SH-SY5Y (cell line): ENCODE measurements around the gene TRPM2.

ENCODE experiments used
- GATA2 ChIP-seq: IDR thresholded peaks from 2 replicates; pipeline ENCODE4 v1.6.1; 2011; ENCODE audit warnings: mild to moderate bottlenecking, low read depth, low read length
- GATA3 ChIP-seq: IDR thresholded peaks from 2 replicates; pipeline ENCODE4 v1.6.1; 2011; ENCODE audit warnings: low read depth, mild to moderate bottlenecking, low read length, moderate library complexity

The TRPM2 gene

GRCh38 chr21:44423941-44424607 is 70.7 kb downstream of the TRPM2 start:
- TF ChIP-seq GATA2 = no peak
- no peak for TF ChIP-seq GATA3

DNA sequence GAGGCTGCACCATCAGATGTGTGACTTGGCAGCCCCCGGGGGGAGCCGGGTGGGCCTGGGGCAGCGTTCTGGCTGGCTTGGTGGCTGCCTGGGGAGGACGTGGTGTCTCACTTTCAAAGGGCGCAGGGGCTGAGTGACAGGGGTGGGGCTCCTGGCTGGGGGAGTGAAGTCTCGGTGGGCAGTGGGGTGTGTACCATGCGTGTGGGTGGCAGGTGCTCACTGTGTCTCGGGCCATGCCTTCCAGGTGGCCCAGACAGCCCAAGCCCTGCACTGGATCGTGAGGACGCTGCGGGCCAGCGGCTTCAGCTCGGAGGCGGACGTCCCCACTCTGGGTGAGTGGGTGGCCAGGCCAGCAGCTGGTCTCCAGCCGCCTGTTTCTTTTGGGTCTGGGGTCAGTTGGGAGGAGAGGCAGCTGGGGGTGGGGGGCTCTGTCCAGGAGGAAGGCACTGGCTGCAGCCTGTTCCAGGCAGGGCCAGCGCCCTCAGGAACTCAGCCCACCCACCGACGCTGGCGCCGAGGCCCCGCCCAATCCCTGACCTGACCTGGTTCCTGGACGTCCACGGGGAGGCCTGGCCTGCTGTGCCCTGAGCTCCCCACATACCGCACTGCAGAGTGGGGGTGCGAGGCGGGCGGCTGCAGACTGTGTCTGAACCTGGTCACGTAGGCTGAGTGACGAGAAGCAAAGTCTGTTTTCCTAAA is 71.3 kb downstream of the TRPM2 start:
- TF ChIP-seq GATA3 (no peak), GATA2 (no peak)

DNA sequence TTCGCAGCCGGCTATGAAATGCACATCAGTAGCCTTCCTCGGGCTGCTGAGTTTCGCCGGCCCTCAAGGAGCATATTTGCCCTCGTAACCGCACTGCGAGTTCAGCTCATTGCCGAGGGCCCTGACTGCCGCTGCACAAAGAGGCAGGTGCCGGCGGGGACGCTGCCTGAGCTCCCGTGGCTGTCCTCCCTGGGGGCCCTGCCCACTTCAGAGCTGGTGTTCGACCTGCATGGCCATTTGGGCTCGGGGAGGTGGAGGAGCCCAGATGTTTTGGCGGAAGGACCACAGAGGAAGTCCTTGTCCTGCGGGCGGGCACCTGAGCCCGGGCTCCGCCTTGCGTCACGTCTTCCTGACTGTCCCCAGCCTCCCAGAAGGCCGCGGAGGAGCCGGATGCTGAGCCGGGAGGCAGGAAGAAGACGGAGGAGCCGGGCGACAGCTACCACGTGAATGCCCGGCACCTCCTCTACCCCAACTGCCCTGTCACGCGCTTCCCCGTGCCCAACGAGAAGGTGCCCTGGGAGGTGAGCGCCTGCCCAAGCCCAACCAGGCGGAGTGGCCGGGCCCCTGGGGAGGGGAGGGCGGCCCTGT is 72.0 kb downstream of the TRPM2 start:
- no peak for TF ChIP-seq GATA2
- no peak for TF ChIP-seq GATA3

- no peak for TF ChIP-seq GATA2
- TF ChIP-seq GATA3 = no peak
Measured at GRCh38 chr21:44425895-44426662, 72.7 kb downstream of the TRPM2 start.

DNA sequence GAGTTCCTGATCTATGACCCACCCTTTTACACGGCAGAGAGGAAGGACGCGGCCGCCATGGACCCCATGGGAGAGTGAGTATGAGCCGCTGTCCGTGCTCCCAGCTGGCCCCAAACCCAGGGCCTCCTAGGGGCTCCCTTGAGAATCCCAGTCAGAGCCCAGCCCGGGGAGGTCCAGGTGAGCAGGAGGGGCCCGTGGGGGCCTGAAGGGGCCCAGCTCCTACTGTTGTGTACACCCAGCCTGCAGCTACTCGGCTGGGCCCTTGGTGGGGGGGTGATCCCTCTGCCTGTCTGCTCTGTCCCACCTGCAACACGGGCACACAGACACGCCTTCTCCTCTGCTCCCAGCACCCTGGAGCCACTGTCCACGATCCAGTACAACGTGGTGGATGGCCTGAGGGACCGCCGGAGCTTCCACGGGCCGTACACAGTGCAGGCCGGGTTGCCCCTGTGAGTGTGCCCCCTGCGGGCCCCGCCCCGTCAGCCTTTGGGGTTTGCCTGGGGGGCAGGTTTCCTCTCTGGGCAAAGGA is 73.3 kb downstream of the TRPM2 start:
- no peak for TF ChIP-seq GATA2
- no peak for TF ChIP-seq GATA3

DNA sequence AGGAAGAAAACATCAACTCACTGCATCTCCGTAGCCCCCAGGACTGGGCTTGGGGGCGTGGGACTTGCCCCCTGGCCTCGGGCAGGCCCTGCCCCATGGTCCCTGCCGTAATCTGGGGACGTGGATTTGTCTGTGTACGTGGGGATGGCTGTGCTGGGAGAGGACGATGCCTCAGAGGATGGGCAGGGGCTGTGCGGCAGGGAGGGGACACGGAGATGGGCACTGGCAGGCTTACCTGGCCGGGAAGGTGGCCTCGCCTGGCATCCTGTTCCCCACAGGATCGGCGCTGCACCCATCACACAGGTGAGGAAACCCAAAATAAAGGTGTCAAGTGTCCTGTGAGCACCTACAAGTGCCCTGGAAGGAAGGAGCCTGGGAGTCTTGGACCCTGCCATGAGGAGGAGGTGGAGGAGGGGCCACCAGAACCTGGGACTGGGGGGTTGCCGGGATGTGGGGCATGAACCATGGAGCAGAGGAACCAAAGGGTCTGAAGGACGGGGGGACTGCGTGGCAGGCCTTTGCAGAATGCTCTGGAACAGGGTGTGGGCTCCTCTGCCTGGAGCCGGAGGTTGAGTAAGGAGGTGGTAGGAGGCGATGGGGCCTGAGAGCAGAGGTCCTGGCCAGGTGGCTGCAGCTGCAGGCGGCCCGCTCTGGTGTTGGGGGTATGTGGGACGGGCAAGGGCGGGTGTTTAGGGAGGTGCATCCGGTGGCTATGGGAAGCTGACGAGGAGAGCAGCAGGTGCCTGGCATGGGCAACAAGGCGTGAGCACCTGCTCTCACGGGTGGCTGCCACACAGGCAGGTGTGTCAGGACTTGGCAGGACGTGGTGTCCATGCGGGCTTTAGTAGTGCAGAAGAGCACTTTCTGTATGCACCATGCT is 74.1 kb downstream of the TRPM2 start:
- TF ChIP-seq GATA3 = no peak
- no peak for TF ChIP-seq GATA2

DNA sequence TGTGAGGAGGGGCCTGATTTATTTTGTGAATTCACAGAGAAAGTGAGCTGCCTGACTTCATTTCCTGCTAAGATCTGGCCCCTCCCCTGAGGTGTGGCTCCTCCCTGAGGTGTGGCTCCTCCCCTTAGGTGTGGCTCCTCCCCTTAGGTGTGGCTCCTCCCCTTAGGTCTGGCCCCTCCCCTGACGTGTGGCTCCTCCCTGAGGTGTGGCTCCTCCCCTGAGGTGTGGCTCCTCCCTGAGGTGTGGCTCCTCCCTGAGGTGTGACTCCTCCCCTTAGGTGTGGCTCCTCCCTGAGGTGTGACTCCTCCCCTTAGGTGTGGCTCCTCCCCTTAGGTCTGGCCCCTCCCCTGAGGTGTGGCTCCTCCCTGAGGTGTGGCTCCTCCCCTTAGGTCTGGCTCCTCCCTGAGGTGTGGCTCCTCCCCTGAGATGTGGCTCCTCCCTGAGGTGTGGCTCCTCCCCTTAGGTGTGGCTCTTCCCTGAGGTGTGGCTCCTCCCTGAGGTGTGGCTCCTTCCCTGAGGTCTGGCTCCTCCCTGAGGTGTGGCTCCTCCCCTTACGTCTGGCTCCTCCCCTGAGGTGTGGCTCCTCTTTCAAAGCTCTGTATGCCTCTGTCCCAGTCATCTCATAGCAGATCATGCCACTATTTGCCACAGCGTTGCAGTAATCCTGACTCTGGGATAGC is 75.0 kb downstream of the TRPM2 start:
- TF ChIP-seq GATA2 (no peak), GATA3 (no peak)

DNA sequence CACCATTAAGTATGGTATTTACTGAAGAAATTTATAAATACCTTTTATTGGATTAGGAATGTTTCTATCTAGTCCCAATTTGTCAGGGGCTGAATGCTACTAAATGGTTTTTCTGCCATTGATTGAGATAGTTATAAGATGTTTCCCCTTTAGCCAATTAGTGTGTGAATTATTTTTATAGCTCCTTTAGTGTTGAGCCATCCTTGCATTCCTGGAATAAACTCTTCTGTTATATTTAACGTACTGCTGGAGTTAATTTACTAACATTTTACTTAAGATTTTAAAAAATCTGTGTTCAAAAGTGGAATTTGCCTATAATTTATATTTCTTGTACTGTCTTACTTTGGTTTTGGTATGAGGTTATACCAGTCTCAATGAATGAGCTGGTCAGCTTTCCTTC is 76.5 kb downstream of the TRPM2 start:
- TF ChIP-seq GATA2 (no peak), GATA3 (no peak)

GRCh38 chr21:44431300-44431699 is 77.9 kb downstream of the TRPM2 start:
- TF ChIP-seq GATA2 = no peak
- no peak for TF ChIP-seq GATA3

DNA sequence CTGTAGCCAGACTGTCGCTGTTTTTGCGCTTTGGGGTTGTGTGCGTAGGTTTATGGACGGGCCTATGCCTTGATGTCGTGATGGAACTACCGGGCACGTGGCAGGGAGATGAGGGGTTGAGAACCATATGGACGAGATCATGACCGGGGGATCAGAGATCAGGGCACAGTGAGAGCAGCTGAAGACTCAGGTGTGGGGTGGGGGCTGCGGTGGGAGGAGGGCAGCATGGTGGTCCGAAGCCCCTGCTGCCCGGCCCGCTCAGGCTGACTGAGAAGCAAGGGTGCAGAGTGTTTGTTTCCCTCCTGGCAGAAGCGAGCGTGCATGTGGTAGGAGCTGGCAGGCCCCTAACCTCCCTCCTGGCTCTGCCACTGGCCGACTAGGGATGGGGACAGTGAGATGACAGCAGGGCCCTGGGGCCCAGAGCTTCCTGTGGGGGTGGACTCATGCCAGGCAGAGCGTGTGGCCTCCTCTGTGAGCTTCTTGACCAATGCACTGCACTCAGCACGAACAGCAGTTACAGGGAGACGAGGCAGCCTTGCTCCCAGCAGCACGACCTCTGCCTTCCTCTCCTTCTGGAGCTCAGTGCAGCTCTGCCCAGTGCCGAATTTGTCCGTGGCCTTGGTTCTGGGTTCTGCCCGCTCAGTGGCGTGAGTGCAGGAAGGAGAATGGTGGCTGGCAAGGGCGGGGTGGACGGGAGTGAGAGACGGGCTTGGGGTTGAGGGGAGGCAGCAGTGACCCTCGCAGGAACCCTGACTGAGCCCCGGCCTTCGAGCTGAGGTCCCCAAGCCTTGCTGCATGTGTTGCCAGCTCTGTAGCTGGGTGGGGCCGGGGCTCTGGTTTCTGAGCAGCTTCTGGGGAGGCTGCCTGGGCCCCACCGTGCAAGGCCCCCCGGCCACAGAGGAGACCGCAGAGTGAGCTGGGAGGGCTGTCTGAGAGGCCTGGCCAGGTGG is 79.7 kb downstream of the TRPM2 start:
- TF ChIP-seq GATA3 (no peak), GATA2 (no peak)

DNA sequence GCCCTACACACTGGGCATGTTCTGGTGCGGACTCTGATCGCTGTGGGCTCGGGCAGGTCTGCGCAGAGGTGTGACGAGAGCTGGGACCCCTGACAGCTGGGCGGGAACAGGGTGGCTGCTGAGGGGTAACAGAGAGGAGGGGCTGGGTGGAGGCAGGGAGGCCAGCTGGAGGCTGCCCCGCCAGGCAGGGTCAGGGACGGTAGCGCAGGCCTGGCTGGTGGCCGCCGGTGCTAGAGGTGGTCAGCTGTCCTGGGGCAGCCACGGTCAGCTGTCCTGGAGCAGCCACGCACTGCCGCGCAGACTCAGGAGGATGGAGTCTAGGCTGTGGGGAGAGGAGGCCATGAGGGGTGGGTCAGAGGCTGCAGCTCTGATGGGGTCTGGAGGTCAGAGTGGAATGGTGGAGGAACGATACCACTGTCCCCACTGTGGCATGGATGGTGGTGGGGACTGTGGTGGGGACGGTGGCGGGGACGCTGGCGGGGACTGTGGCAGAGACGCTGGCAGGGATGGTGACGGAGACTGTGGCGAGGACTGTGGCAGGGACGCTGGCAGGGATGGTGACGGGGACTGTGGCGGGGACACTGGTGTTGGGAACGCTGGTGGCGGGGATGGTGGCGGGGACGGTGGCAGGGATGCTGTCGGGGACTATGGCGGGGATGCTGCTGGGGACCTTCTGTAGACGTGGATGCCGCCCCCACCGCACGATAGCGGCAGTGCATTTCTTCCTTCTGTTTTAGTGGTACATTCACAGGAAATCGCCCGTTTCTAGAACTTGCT is 80.6 kb downstream of the TRPM2 start:
- no peak for TF ChIP-seq GATA2
- TF ChIP-seq GATA3 = no peak
